Activated naive CD4-positive, alpha-beta T cell (primary cell): Measurements from ENCODE around the gene ABCC9.

ENCODE experiments used
- DNase-seq, 4 experiments: peaks; one replicate each; lab custom pipeline; 2025; lab: John Stamatoyannopoulos, UW

The ABCC9 gene

DNA sequence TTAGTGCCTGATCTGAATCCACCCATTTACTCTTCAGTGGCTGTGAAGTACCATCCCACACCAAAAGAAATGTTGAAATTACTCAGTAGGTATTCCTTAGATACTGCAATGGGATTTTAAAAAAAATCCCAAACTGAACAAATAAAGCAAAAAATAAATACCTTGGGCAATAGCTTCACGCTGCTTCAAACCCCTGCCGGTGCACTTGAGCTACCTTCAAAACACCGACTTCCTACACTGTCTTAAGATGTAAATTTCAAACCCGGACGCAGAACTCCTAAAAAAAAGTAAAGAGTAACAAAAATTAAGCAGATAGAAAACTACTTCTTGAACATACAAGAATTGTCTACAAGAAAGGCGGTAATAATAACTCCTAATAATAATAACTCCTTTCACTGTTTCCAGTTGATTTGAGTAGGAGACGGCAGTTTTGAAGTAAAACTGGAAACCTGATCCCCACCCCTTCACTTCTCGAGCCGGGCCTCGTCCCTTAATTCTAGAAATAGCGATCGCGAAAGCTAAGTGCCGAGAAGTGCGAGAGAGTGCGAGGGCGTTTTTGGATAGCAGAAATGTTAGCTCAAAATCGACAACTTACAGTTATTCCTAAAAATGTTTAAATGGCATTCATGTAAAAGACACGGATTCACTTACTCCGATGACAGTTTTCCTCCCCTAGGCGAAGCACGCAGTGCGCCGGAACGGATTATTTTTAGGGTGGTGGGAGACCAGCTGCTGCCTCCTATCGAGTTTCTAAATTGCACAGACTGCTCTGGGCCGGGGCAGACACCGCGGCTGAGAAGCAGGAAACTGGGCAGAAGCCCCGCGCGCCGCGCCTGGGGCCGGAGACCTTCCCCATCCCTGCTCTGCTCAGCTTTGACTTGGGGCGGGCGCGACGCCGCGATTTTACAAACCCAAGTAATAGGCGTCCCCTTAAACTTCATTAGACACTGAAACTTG lies at the start of gene ABCC9:
ABCC9 (minus strand) TSS at position 878 of the 957 bp plus-strand sequence. CDS start 4,752 bp downstream, outside the sequence.
- no peak for DNase-seq

- no peak for DNase-seq
These were observed 48.7 kb upstream of the ABCC9 start for GRCh38 chr12:21989819-21990412.

DNA sequence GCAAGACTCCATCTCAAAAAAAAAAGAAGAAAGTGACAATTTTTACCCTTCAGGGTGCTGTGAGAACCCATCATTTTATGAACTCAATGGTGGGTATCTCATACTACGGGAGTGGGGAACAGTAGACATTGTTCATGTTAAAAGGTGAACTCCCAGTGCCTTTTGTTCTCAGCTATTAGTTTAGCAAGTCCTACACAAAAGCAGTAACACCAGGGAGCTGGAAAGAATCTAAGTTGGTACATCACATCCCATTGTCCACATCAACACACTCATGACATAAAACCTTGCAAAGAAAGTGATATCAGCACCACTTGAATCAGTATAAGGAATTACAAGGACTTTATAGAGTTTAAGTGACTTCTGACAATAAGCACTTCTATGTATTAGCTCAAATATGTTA lies 47.4 kb upstream of the ABCC9 start:
- no peak for DNase-seq

- DNase-seq: no peak
These were observed 46.5 kb upstream of the ABCC9 start for GRCh38 chr12:21987755-21988154.

DNA sequence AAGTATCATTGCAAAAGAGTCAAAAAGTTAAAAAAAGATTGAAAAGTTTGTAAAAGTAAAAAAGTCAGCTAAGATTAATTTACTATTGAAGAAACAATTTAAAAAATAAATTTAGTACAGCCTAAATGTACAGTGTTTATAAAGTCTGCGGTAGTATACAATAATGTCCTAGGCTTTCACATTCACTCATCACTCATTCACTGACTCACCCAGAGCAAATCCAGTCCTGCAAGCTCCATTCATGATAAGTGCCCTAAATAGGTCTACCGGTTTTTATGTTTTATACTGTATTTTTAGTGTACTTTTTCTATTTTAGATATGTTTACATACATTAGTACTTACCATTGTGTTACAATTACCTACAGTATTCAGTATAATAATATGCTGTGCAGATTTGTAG lies 43.9 kb upstream of the ABCC9 start:
- DNase-seq: no peak

- no peak for DNase-seq
These were observed 43.1 kb upstream of the ABCC9 start for GRCh38 chr12:21984375-21984774.

DNA sequence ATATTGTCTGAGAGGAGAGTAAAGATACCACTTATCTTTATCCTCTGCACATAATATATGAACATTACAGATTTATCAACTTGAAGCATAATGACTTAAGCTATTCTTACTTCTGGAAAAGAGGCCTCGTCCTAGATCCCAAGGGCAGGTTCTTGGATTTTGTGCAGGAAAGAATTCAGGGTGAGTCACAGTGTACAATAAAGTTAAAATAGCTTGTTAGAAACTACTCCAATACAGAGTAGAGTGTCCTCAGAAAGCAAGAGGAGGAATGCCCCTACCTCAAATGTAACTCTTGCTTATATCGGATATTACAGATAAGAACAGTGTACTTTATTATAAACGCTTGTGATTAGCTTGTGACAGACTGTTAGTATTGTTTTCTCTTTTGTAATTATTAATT lies 41.9 kb upstream of the ABCC9 start:
- no peak for DNase-seq

DNA sequence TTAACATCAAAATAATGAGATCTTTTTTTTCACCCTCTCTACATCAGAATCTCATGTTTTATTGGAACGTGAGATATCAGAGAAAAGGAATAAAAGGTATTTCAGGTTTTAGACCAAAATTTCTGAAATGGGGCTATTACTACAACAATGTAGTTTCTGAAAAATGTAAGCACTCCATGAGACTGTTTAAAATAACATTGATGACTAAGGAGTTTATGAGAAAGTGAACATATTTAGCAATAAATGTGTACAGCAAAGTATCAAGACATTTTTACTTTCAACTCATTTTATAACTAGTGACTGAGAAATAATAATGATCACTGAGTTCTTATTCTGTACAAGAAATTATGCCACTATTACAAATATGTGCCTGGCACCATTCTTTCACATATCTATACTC lies 39.3 kb upstream of the ABCC9 start:
- DNase-seq: no peak

DNA sequence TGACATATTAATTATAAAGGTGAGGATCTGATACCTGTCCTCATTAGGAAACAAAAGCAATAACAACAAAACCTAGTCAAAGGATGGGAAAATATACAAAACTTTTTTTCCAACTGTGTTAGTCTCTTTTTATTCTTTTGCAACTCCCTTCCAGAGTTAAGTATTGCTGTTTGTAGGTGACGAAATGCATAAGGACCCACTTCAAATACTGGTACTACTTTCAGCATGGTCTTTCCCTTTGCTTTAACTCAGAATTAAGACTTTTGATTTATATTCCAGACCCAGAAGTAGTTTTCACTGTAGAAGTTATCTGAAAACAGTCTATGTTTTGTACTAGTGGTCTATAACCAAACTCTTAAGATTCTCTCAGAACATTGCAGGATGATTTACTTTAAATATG lies 34.1 kb upstream of the ABCC9 start:
- no peak for DNase-seq

- no peak for DNase-seq
These were observed 32.0 kb upstream of the ABCC9 start for GRCh38 chr12:21973221-21973620.

DNA sequence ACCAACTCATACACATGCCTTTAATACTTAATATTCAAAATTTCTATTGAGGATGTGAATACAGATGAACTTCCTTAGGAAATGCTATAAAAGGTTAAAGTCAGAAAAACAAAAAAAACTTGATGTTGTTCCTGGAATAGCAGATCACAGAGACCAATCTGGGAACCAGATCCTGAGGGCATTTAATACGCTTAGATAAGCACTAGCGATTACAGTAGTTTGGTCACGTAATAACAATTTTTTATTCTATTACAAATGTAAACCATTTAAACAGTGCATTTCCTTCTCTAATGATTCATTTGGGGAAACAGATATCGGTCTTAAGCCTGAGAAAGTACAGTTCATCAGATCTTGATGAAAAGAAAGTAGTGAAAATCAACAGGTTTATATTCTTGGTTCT lies 30.8 kb upstream of the ABCC9 start:
- no peak for DNase-seq

DNA sequence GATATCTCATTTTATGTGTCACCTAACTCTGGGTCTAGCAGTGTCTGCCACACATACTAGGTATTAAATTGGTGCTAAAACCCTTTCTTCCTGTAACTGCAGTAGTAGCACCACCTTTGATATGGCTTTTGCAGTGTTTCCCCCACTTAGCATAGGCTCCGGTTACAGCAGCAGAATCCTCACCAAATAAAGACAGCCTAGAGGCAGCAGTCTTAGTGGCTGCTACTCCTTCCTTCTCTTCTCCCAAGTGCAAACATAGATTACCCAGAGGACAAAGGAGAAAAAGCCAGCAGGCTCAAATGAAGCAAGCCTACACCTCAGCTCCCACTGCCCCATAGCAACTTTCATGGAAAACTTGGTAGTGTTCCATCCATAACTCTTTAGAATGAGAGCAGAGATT lies 30.1 kb upstream of the ABCC9 start:
- DNase-seq: no peak

DNA sequence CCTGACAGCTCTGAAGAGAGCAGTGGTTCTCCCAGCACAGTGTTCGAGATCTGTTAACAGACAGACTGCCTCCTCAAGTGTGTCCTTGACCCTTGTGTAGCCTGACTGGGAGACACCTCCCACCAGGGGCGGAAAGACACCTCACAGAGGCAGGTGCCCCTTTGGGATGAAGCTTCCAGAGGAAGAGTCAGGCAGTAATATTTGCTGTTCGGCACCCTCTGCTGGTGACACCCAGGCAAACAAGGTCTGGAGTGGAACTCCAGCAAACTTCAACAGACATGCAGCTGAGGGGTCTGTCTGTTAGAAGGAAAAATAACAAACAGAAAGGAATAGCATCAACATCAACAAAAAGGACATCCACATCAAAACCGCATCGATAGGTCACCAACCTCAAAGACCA lies 21.6 kb upstream of the ABCC9 start:
- DNase-seq: no peak

- no peak for DNase-seq
These were observed 21.0 kb upstream of the ABCC9 start for GRCh38 chr12:21962236-21962635.

DNA sequence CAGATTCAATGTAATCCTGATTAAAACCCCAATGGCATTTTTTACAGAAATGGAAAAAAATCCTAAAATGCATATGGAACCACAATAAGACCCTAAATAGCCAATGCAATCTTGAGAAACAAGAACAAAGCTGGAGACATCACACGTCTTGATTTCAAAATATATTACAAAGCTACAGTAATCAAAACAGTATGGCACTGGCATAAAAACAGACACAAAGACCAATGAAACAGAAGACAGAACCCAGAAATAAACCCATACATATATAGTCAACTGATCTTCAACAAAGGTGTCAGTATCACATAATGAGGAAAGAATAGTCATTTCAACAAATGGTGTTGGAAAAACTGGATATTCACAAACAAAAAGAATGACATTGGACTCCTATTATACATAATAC lies 9.4 kb upstream of the ABCC9 start:
- no peak for DNase-seq

DNA sequence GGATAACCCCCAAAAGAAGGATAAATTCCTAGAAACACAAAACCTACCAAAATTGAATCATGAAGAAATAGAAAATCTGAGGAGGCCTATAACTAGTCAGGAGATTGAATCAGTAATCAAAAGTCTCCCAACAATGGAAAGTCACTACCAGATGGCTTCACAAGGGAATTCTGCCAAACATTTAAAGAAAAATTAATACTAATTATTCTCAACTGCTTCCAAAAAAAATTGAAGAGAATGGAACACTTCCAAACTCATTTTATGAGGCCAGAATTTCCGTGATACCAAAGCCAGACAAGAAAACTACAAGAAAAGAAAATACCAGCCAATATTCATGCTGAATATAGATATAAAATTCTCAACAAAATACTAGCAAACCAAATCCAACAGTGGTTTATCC lies 7.8 kb upstream of the ABCC9 start:
- DNase-seq: no peak

- DNase-seq: no peak
These were observed 5.8 kb upstream of the ABCC9 start for GRCh38 chr12:21946983-21947382.

GRCh38 chr12:21945002-21945401 lies 3.8 kb upstream of the ABCC9 start:
- DNase-seq: no peak

DNA sequence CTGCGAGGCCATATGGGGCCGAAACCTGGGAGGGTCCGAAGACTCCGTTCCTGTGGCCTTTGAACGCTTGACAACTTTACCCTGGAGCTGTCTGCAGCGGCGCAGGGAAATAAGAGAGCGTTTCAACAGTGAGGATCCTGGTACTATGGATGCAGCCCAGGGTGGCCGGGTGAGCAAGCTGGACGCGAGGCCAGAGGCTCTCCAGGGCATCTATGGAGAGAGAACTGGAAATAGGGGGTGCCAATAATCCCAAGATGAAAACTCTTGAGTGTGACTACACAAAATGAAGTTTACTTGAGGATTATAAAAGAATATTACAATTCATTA lies 1.1 kb upstream of the ABCC9 start:
- DNase-seq: no peak

GRCh38 chr12:21941506-21942376 lies 515 bp upstream of the ABCC9 start:
- no peak for DNase-seq

- no peak for DNase-seq
These were observed 1.8 kb downstream of the ABCC9 start for GRCh38 chr12:21939435-21939834.

- DNase-seq: no peak
These were observed 2.3 kb downstream of the ABCC9 start for GRCh38 chr12:21938879-21939278.

- DNase-seq: no peak
These were observed 7.1 kb downstream of the ABCC9 start for GRCh38 chr12:21934173-21934572.
